Lower leg skin (tissue), 4 donors: ENCODE results near the gene RDH5. TPM values are rescaled to one million over a fixed set of nuclear protein-coding genes. Genes with fewer than 3 reads are reported as not detected.

ENCODE experiments used
- DNase-seq, 2 donors: peaks; one replicate each; pipeline ENCODE4 v3.0.0-alpha.2; 2019; ENCODE audit warnings: low spot score in 2 of 2
- H3K4me3 ChIP-seq: fragments of 200-600 bp; sonication (generic); 2 replicates; pipeline ENCODE4 v1.5.1; 2017; ENCODE audit warnings: mild to moderate bottlenecking, low read depth; ENCODE audit not compliant: poor library complexity, severe bottlenecking
- CTCF ChIP-seq, 3 donors: fragments of 450-650 bp; IDR thresholded peaks; one replicate each; pipeline ENCODE4 v1.5.1; 2016; ENCODE audit warnings: antibody characterized with exemption in 3 of 3, mild to moderate bottlenecking in 3 of 3, moderate library complexity in 2 of 3
- POLR2A ChIP-seq, 2 donors: fragments of 450-650 bp; IDR thresholded peaks; one replicate each; pipeline ENCODE4 v1.6.1; 2016 to 2017; ENCODE audit warnings: antibody characterized with exemption in 2 of 2, mild to moderate bottlenecking in 1 of 2, moderate library complexity in 1 of 2
- WGBS, 2 donors: methylation state at CpG; one replicate each; pipeline ENCODE4 v1.1.5; 2018; 5-methylcytosine and 5-hydroxymethylcytosine counted together
- intact Hi-C: fragments of 100-400 bp; cut with DNase I; formaldehyde crosslinking; loops from one replicate; pipeline ENCODE4 v1.15.0; 2023; ENCODE audit warnings: low total_unique reads
- total RNA-seq, 4 donors: library from RNA; depleted of rRNA; stranded (reverse); fragments of >200 nt; gene quantifications; one replicate each; pipeline ENCODE4 v1.1.0, GENCODE V29; 2016

Gene RDH5
- total RNA-seq, 4 donors from 2014 or later, result 2.5 to 8.9 (median 4.3) TPM

DNA sequence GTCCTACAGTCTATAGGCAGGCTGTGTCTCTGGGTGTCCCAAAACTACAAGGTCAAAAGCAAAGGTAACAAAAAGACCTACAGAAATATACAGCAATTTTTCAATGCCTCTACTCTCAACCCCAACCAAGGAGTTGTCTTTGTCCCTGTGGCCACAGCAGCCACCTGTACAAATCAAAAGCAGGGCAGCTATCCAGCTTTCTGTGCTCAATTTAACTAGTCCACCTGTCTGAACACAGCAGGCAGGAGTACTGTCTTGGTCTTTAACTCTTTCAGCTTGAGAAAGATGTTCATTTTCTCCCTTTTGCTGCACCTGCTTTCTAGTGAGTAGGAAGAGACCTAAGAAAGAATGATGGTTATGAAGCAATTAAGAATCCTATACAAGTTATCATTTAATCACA lies 42.5 kb downstream of the RDH5 start:
- intact Hi-C loops, result no loop called here
- H3K4me3 ChIP-seq, result no peak overlapping the region
- TF ChIP-seq CTCF (IDR thresholded peaks at IDR 0.05), result no peak
- no peak for TF ChIP-seq POLR2A (IDR thresholded peaks at IDR 0.05)
- DNase-seq, result no peak

DNA sequence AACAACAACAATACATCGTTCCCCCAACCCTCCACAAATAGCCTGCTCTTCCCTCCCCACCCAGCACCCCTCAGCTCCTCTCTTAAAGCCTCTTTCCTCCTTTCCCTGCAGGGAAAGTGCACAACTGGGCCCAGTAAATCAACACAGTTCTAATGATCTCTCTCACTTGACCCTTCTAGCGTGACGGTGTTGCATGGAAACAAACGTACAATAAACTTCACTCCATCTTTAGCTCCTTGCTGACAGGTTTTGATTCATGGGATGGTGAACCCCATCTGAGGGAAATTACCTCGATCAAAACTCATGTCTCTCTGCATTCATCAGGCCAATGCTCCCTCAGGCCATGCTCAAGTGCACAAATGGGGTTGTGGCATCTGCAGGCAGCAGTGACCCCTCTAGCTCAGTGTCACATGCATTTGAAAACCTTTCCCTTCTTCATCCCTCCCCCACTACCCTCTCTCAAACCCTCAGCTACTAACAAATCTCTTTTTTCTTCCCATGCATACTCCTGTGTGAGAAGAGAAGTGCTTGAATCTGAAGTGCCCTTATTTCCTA lies 45.6 kb downstream of the RDH5 start:
- 76% methylated on average over 5 of the region's 5 CpGs for WGBS, 2 donors
- H3K4me3 ChIP-seq, result no peak overlapping the region
- TF ChIP-seq POLR2A (IDR thresholded peaks at IDR 0.05) (no peak), CTCF (IDR thresholded peaks at IDR 0.05) (no peak)
- intact Hi-C loops, result no loop called here
- no peak for DNase-seq

DNA sequence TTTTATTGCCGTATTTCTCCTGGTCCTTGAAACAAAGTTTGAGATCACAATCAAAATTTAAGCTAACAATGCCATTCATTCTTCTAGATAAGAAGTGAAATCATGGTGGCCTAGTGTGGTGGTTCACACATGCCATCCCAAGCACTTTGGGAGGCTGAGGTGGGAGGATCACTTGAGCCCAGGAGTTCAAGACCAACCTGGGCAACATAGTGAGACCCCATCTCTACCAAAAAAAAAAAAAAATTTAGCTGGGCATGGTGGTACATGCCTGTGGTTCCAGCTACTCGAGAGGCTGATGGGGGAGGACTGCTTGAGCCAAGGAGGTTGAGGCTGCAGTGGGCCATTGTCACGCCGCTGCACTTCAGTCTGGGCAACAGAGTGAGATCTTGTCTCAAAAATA lies 47.0 kb downstream of the RDH5 start:
- 95 to 98% methylated on average over 4 of the region's 4 CpGs for WGBS, 2 donors
- TF ChIP-seq POLR2A (IDR thresholded peaks at IDR 0.05) (no peak), CTCF (IDR thresholded peaks at IDR 0.05) (no peak)
- no peak for DNase-seq
- intact Hi-C loops, result no loop called here
- H3K4me3 ChIP-seq, result no peak overlapping the region

GRCh38 chr12:55771736-55772135 lies 51.5 kb downstream of the RDH5 start:
- DNase-seq, result no peak
- H3K4me3 ChIP-seq, result no peak overlapping the region
- intact Hi-C loops, result no loop called here
- TF ChIP-seq POLR2A (IDR thresholded peaks at IDR 0.05), result no peak
- no peak for TF ChIP-seq CTCF (IDR thresholded peaks at IDR 0.05)
- 70 to 72% methylated on average over 6 of the region's 6 CpGs for WGBS, 2 donors

Other genes with a start within 250 kb of the RDH5 start
- gene OR6C68, start 228.0 kb upstream of the RDH5 start, total RNA-seq, result not detected
- gene OR6C4, start 170.8 kb upstream of the RDH5 start, total RNA-seq, result not detected
- gene OR2AP1, start 147.9 kb upstream of the RDH5 start, total RNA-seq, result not detected
- gene OR10P1, start 83.5 kb upstream of the RDH5 start, total RNA-seq, result not detected
- gene ITGA7, start 12.5 kb upstream of the RDH5 start, total RNA-seq, result 10 to 100 TPM; 11.0 to 20.9 (median 12.8) TPM
- gene BLOC1S1, start 4.3 kb upstream of the RDH5 start, total RNA-seq, result 100 to 1,000 TPM; 114 to 167 (median 138) TPM
- gene CD63, start 8.6 kb downstream of the RDH5 start, total RNA-seq, result 100 to 1,000 TPM; 151 to 408 (median 196) TPM
- 1 to 10 TPM in 1 of 4 donors, under 1 TPM in 3; 0.23 to 2.7 (median 0.57) TPM for gene GDF11, start 22.7 kb downstream of the RDH5 start, total RNA-seq
- 10 to 100 TPM; 36.8 to 62.1 (median 59.6) TPM for gene SARNP, start 97.3 kb downstream of the RDH5 start, total RNA-seq
- 10 to 100 TPM; 10.7 to 21.5 (median 17.8) TPM for gene ORMDL2, start 97.6 kb downstream of the RDH5 start, total RNA-seq
- 10 to 100 TPM; 25.8 to 39.3 (median 36.1) TPM for gene DNAJC14, start 109.2 kb downstream of the RDH5 start, total RNA-seq
- 1 to 10 TPM; 3.4 to 9.0 (median 5.1) TPM for gene MMP19, start 122.5 kb downstream of the RDH5 start, total RNA-seq
- gene PYM1, start 207.5 kb downstream of the RDH5 start, total RNA-seq, result 10 to 100 TPM; 46.8 to 63.7 (median 49.1) TPM
- gene DGKA, start 210.8 kb downstream of the RDH5 start, total RNA-seq, result 100 to 1,000 TPM; 139 to 354 (median 176) TPM
- gene PMEL, start 245.6 kb downstream of the RDH5 start, total RNA-seq, result 10 to 100 TPM; 17.2 to 49.3 (median 34.2) TPM
- gene CDK2, start 246.4 kb downstream of the RDH5 start, total RNA-seq, result 10 to 100 TPM; 18.3 to 25.2 (median 24.0) TPM